Measurements from ENCODE around the gene ANO8. TPM values are rescaled to one million over a fixed set of nuclear protein-coding genes. Genes with fewer than 3 reads are reported as not detected.

The ANO8 gene
- total and polyA plus RNA-seq, 2 of the 13 experiments (the other 11 are each of a cell fraction or from before 2014, with no cell fraction given), result 1.8 to 3.5 TPM

- TF ChIP-seq, protein P1, sequence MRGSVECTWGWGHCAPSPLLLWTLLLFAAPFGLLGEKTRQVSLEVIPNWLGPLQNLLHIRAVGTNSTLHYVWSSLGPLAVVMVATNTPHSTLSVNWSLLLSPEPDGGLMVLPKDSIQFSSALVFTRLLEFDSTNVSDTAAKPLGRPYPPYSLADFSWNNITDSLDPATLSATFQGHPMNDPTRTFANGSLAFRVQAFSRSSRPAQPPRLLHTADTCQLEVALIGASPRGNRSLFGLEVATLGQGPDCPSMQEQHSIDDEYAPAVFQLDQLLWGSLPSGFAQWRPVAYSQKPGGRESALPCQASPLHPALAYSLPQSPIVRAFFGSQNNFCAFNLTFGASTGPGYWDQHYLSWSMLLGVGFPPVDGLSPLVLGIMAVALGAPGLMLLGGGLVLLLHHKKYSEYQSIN (CRISPR knock-in tag; IDR thresholded peaks at IDR 0.05; ENCODE audit: borderline replicate concordance), result no peak
- TF ChIP-seq ZNF552 (CRISPR knock-in tag; IDR thresholded peaks at IDR 0.05; ENCODE audit: borderline replicate concordance) (no peak), ZNF138 (CRISPR knock-in tag; IDR thresholded peaks at IDR 0.05; ENCODE audit: low read depth) (0 out of 2 replicates have a peak, but pooled peaks have one; percentile 44), YEATS2 (CRISPR knock-in tag; IDR thresholded peaks at IDR 0.05; ENCODE audit: borderline replicate concordance) (peak; percentile 82), BCLAF1 (IDR thresholded peaks at IDR 0.05) (no peak), SATB2 (CRISPR knock-in tag; IDR thresholded peaks at IDR 0.05) (no peak), ZNF619 (CRISPR knock-in tag; IDR thresholded peaks at IDR 0.05) (no peak), MYNN (CRISPR knock-in tag; IDR thresholded peaks at IDR 0.05; ENCODE audit: low read depth) (no peak), ZBTB1 (CRISPR knock-in tag; IDR thresholded peaks at IDR 0.05; ENCODE audit: borderline replicate concordance) (no peak), EED (CRISPR knock-in tag; IDR thresholded peaks at IDR 0.05) (0 out of 2 replicates have a peak, but pooled peaks have one; percentile 52), RFXANK (CRISPR knock-in tag; IDR thresholded peaks at IDR 0.05) (no peak), MLXIP (CRISPR knock-in tag; IDR thresholded peaks at IDR 0.05; ENCODE audit: borderline replicate concordance) (no peak)
- TF ChIP-seq, protein P2, sequence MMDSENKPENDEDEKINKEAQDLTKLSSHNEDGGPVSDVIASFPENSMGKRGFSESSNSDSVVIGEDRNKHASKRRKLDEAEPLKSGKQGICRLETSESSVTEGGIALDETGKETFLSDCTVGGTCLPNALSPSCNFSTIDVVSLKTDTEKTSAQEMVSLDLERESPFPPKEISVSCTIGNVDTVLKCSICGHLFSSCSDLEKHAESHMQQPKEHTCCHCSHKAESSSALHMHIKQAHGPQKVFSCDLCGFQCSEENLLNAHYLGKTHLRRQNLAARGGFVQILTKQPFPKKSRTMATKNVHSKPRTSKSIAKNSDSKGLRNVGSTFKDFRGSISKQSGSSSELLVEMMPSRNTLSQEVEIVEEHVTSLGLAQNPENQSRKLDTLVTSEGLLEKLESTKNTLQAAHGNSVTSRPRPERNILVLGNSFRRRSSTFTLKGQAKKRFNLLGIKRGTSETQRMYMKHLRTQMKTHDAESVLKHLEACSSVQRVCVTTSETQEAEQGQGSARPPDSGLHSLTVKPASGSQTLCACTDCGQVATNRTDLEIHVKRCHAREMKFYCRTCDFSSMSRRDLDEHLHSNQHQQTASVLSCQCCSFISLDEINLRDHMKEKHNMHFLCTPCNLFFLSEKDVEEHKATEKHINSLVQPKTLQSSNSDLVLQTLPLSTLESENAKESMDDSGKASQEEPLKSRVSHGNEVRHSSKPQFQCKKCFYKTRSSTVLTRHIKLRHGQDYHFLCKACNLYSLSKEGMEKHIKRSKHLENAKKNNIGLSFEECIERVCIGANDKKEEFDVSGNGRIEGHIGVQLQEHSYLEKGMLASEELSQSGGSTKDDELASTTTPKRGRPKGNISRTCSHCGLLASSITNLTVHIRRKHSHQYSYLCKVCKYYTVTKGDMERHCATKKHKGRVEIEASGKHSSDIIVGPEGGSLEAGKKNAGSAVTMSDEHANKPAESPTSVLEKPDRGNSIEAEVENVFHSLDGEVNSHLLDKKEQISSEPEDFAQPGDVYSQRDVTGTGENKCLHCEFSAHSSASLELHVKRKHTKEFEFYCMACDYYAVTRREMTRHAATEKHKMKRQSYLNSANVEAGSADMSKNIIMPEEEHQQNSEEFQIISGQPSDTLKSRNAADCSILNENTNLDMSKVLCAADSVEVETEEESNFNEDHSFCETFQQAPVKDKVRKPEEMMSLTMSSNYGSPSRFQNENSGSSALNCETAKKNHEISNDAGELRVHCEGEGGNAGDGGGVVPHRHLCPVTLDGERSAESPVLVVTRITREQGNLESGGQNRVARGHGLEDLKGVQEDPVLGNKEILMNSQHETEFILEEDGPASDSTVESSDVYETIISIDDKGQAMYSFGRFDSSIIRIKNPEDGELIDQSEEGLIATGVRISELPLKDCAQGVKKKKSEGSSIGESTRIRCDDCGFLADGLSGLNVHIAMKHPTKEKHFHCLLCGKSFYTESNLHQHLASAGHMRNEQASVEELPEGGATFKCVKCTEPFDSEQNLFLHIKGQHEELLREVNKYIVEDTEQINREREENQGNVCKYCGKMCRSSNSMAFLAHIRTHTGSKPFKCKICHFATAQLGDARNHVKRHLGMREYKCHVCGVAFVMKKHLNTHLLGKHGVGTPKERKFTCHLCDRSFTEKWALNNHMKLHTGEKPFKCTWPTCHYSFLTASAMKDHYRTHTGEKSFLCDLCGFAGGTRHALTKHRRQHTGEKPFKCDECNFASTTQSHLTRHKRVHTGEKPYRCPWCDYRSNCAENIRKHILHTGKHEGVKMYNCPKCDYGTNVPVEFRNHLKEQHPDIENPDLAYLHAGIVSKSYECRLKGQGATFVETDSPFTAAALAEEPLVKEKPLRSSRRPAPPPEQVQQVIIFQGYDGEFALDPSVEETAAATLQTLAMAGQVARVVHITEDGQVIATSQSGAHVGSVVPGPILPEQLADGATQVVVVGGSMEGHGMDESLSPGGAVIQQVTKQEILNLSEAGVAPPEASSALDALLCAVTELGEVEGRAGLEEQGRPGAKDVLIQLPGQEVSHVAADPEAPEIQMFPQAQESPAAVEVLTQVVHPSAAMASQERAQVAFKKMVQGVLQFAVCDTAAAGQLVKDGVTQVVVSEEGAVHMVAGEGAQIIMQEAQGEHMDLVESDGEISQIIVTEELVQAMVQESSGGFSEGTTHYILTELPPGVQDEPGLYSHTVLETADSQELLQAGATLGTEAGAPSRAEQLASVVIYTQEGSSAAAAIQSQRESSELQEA (CRISPR knock-in tag; IDR thresholded peaks at IDR 0.05; ENCODE audit: not compliant biosample characterization), result no peak
Measured at GRCh38 chr19:17336872-17337674, 2.4 kb upstream of the ANO8 start, which contains the start of gene GTPBP3 (continued).
